NK-92 (cell line): ENCODE data around the gene PPFIBP1.
"Not testable (repeated sequence)": the region's sequence is repeated elsewhere in the genome, so short reads cannot be mapped to it uniquely, and the experiment has no call there.

Source experiments
- DNase-seq: peaks from one replicate; lab custom pipeline; 2025; ENCODE audit not compliant: unreplicated experiment; lab: John Stamatoyannopoulos, UW

PPFIBP1 gene

GRCh38 chr12:27564612-27565213, 40.7 kb downstream of the PPFIBP1 start:
- no peak for DNase-seq

GRCh38 chr12:27566159-27566558, 42.2 kb downstream of the PPFIBP1 start:
- DNase-seq, result no peak

DNA sequence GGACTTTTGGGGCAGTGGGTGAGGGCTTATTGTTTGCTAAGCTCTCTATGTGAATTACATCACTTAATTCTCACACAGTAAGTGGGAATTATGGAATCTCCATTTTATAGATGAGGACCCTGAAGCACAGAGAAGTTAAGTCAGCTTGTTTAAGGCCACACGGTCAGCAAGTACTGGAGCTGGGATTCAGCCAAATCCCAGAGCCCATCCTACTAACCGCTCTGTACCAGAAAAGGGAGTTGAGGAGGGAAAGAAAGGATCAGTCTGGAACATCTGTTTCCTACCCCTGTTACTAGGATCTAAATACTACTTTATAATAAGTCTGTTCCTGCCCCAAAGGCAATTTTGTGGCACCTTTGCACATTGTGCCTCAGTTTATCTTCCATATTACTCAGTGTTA, 42.6 kb downstream of the PPFIBP1 start:
- DNase-seq, result no peak

DNA sequence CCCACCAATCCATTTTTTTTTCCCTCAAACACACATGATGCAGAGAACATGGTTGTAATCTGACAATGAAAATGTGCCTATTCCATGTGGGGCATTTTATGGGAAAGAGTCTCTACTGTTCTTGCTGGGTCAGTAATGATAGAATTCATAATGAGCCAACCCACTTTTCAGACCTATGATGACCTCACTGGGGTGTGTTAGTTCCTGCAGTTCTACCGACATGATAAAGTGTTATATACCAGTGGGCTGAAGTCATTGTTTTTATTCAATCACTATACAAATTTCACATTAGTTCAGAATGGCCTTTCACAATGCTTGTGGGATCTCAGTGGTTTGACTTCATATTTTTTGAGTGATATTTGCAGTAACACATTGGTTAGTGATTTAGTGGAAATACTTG, 47.5 kb downstream of the PPFIBP1 start:
- DNase-seq, result no peak

DNA sequence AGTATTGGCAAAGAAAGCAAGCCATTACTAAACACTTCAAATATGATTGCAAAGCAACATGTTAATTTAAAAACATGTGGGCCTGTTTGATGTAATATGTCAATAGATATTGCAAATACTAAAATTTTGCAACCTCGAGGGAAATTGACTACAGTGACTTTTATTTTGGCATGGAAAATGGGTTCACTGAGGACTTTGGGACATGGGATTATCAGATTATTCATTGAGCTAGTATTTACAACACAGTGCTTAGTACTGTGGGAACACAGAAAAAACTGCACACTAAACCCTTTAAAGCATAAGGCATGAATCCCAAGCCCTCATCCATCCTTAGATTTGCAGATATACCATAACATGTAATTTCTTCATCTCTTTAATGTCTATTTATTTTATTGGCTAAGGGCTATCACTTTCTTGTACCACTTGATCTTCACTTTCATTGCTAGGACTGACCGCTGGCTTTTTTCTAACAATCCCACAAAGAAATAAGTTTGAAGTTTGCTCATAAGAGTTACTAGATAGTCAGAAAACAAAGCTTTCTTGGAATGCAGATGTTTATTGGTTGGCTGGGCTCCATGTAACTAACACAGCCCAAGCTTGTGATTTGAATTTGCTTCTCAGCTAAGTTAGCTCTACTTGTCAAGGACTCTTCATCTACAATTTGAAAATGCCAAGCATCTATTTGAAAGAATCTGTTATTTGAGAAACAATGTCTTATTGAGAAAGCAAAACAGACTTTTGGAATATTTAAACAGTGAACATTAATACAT, 48.7 kb downstream of the PPFIBP1 start:
- no peak for DNase-seq

- no peak for DNase-seq
These were observed 50.0 kb downstream of the PPFIBP1 start for GRCh38 chr12:27573972-27574371.

GRCh38 chr12:27575090-27575761, 51.2 kb downstream of the PPFIBP1 start:
- DNase-seq, result no peak

- DNase-seq, result no peak
These were observed 51.7 kb downstream of the PPFIBP1 start for GRCh38 chr12:27575762-27576118.

- no peak for DNase-seq
These were observed 52.8 kb downstream of the PPFIBP1 start for GRCh38 chr12:27576667-27577347.

GRCh38 chr12:27577688-27578087, 53.7 kb downstream of the PPFIBP1 start:
- no peak for DNase-seq

DNA sequence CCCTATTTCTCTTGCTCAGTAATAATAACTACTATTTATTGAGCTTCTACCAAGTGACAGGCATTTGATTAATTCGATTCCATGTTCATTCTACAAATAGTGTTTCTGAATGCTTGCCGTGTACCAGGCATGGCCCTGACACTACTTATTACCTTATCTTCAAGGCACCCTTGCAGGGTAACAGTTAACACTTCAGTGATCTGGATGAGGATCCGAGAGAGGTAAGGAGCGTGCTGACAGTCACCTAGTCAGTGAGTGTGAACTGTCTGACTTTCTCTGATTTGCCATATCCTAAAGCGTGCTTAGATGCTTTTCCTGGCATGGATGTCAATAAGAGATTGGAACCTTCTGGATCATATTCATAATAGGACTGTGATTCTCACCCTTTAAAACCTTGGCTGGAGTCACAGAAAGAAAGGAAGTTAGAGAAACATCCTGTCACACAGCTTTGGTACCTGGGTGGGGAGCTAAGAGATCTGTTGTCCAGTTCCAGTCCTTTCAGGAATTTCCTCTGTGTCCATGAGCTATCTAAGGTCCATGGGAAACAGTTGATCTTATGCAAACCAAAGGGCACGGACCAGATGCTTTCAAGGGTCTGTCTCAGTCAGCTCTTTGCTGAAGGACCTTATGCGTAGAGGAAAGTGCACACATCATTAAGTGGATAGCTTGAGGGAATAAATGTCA, 54.8 kb downstream of the PPFIBP1 start:
- DNase-seq, result no peak

DNA sequence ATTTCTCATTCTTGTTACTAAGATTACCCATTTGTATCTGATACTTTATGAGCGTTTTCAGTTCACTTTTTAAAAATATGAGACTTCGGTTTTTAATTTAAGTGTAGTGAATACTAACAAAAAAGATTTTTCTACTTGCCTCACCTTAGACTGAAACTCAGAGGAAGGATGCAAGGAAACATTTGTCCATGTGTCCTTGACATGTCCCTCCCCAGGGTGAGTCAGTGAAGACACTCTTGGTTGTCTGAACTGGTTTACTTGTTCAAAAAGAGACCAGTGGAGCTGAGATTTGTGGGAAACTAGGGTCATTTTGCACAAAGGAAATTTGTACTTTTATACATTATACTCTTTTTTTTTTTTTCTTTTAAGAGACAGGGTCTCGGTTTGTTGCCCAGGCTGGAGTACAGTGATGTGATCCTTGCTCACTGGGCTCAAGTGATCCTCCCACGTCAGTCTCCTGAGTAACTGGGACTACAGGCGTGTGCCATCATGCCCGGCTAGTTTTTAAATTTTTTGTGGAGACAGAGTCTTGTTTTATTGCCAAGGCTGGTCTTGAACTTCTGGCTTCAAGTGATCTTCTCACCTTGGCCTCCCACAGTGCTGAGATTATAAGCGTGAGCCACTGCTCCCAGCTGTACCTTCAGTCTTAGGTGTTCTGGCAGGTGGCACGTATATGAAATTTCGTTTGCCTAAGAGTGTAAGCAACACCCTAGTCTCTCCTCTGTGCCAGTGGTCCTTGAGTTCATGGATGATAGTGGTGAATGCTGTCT, 56.7 kb downstream of the PPFIBP1 start:
- no peak for DNase-seq

- DNase-seq, result not testable (repeated sequence)
These were observed 57.3 kb downstream of the PPFIBP1 start for GRCh38 chr12:27581331-27581671.

- not testable (repeated sequence) for DNase-seq
These were observed 57.8 kb downstream of the PPFIBP1 start for GRCh38 chr12:27581833-27582232.

DNA sequence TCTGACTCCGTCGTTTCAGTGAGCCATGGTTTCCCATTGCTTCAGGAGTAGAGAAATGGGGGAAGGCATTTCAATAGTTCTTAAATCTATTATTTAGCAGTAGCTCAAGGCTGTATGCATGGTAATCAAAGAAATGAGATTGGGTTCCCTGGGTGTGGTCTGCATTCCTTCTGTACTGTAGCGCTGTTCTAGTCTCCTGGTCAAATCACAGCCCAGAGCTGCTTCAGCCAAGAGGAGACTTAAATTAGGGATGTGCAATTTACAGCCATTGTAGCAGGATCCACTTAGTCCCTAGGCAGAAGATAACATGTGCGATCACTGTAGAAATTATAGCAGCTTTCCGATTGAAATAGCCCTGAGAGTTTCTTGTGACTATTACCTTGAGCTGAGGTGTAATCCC, 58.4 kb downstream of the PPFIBP1 start:
- not testable (repeated sequence) for DNase-seq

GRCh38 chr12:27583057-27583797, 59.2 kb downstream of the PPFIBP1 start:
- DNase-seq, result no peak

DNA sequence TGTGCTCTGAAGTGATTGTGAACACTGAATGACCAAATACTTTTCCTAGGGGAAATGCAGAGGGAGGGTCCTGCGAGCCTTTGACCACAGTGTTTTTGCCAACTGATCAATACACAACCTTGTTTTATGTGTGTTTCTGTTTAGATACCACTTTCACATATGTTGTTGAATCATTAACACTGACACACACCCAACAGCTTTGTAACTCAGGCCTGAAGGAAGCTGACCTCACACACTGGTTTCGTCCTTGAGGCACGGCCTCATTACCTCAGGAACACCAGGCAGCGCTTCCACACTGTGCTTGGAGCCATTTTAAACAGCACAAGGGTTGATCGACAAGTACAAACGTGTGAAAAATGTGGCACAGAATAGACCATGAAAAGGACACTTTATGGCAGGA, 60.0 kb downstream of the PPFIBP1 start:
- no peak for DNase-seq

- no peak for DNase-seq
These were observed 61.8 kb downstream of the PPFIBP1 start for GRCh38 chr12:27585739-27586265.

- not testable (repeated sequence) for DNase-seq
These were observed 64.2 kb downstream of the PPFIBP1 start for GRCh38 chr12:27588075-27588730.
